Right lobe of liver (tissue), 6 donors: ENCODE results near the gene CALCR. TPM values are rescaled to one million over a fixed set of nuclear protein-coding genes. Genes with fewer than 3 reads are reported as not detected.

ENCODE experiments used
- ATAC-seq, 4 donors: fragments of 200-7000 bp; cut with Tn5 transposase; one replicate each; pipeline ENCODE4 v1.9.1; 2020; ENCODE audit warnings: mild to moderate bottlenecking in 4 of 4, moderate library complexity in 4 of 4
- DNase-seq, 3 donors: peaks; one replicate each; pipeline ENCODE4 v3.0.0-alpha.2; 2020
- H3K27ac ChIP-seq, 3 donors: fragments of 200-600 bp; one replicate each; pipeline ENCODE4 v1.8.0; 2022
- H3K27me3 ChIP-seq, 2 donors: fragments of 200-600 bp; one replicate each; pipeline ENCODE4 v1.8.0; 2022
- H3K36me3 ChIP-seq, 4 donors: fragments of 200-600 bp; sonication (generic) in 1 of 4; one replicate each; pipeline versions ENCODE4 v1.5.1 to v1.8.0; 2017 to 2022; ENCODE audit warnings: control low read depth in 1 of 4
- H3K4me1 ChIP-seq, 4 donors: fragments of 200-600 bp; sonication (generic) in 1 of 4; one replicate each; pipeline versions ENCODE4 v1.5.1 to v1.8.0; 2017 to 2022; ENCODE audit warnings: control low read depth in 1 of 4
- H3K4me3 ChIP-seq, 3 donors: fragments of 200-600 bp; one replicate each; pipeline ENCODE4 v1.8.0; 2022
- H3K9me3 ChIP-seq, 4 donors: fragments of 200-600 bp; sonication (generic) in 1 of 4; one replicate each; pipeline versions ENCODE4 v1.5.1 to v1.8.0; 2017 to 2022; ENCODE audit warnings: control low read depth in 1 of 4
- CTCF ChIP-seq, 4 donors: fragments of 200-600 bp in 3 of 4; fragments of 450-650 bp in 1 of 4; IDR thresholded peaks; one replicate each; pipeline versions ENCODE4 v1.5.1 to v1.8.0; 2016 to 2022; ENCODE audit warnings: antibody characterized with exemption in 4 of 4, mild to moderate bottlenecking in 2 of 4
- POLR2A ChIP-seq: fragments of 450-650 bp; IDR thresholded peaks from one replicate; pipeline ENCODE4 v1.6.1; 2017; ENCODE audit warnings: antibody characterized with exemption, mild to moderate bottlenecking
- WGBS: methylation state at CpG from one replicate; pipeline ENCODE4 v1.1.6; 2018; ENCODE audit warnings: low coverage, low lambda C conversion rate; ENCODE audit not compliant: insufficient coverage; ENCODE audit errors: missing lambda C conversion rate; 5-methylcytosine and 5-hydroxymethylcytosine counted together
- intact Hi-C, 2 donors: fragments of 100-400 bp; cut with DNase I; formaldehyde crosslinking; loops; one replicate each; pipeline versions ENCODE4 v1.11.2 to v1.14.1; 2022
- total RNA-seq, 6 experiments: library from RNA; depleted of rRNA in 2 of 6; stranded (reverse); fragments of >200 nt in 2 of 6; fragmentation: NEBNext Ultra II Directional in 3 of 6; extraction: Animal tissue kit (Norgen Biotek cat#: 25700) in 3 of 6; gene quantifications; one replicate each; pipeline versions ENCODE4 v1.1.0 to v1.2.4, GENCODE V29; 2016 to 2023
- donor health status: DM: no; HTN: yes; CAD: no.
- donor health status: DM: no; HTN: no; CAD: no.
- donor health status: DM: no; HTN: no; CAD: no.
- donor health status: DM: no; HTN: yes; CAD: no.
- donor health status: DM: no; HTN: yes; CAD: no.

CALCR gene
- total RNA-seq, 6 experiments from 2014 or later: not detected

DNA sequence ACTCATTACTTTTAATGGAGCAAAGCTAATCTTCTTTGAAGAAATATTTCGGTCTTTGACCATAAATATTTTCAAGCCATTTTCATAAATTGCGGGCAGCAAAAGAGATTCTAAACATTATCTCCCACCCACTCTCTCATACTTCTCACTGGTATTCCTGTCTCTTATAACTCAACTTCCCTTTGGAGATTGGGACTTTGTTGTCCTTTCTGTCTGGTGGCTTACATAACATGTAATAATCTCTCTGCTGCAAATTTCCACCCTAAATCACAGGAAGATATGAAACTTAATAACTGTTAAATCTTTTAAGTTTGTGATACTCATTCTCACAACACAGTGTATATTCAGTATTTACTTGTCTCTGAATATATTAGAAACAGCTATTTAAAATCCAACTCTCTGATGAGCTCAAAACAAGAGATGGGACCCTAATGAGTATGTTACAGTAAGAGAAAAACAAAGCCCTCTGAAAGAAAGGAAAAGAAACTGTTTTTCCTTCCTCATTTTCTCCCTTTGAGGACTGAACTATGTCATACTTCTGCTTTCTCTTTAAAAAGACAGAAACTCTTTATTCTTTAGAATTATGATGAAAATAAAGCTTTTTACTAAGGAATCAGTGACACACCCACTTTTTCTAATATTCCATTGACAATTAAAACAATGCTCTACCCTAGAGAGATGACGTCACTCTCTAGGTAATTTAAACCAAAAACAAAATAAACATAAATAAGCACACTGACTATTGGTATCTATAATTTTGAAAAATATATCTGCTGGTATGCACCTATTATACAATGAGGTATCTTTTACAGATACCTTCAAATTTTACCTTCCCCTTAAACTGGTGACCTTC, 14.7 kb downstream of the CALCR start:
- no peak for TF ChIP-seq POLR2A
- no peak for TF ChIP-seq CTCF (IDR thresholded peaks at IDR 0.05)
- DNase-seq (no peak), ATAC-seq (peak in 2 of 4 donors; percentile 34 to 54)
- Histone ChIP-seq H3K9me3 (no peaks in the 10 kb centered on the region), H3K4me3 (no peak overlapping the region), H3K36me3 (no peaks in the 10 kb centered on the region), H3K27me3 (no peaks in the 10 kb centered on the region), H3K27ac (no peak overlapping the region), H3K4me1 (no peaks in the 10 kb centered on the region)
- intact Hi-C loops: no loop called here
- WGBS: 67% methylated on average over 3 of the region's 3 CpGs

DNA sequence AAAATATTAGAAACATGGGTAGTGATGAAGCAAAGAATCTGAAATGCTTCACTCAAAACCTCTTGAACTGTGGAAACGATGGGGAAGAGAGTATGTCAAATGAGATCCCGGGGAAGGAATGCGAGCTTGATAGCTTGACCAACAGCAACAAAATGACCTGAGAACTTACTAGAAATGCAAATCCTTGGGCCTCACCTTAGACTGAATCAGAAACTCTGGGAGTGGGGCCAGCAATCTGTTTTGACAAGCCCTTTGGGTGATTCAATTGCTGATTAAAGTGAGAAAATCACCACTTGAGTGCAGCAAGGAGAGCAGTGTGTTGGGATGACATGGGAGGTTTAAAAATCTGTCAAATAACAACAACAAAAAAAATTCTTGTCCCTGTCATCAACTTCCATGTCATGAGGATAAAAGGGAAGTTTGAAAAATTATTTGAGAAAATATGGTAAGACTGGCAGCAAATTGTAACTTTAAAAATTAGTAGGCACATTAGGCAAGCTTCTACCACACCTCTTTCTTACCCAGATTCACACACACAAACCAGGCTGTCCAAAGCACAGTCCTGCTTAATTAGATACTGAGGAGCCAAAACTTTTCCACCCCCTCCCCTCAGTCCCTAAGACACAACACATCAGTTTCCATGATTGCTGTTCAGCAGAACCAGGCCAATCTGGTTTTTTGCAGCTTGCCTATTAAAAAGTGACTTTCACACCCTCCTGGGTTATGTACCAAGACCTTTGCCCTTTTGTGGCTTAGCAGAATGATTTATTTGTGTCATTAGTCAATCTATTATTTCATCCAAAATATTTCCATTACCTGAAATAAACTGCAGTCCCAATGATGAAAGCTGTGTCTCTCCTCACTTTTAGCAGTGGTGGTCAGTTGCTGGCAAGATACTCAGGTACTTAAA, 15.6 kb downstream of the CALCR start:
- intact Hi-C loops: no loop called here
- ATAC-seq: peak in 2 of 4 donors; percentile 20 to 48
- H3K27ac ChIP-seq: no peak overlapping the region
- H3K9me3 ChIP-seq: no peaks in the 10 kb centered on the region
- 39% methylated on average over 3 of the region's 3 CpGs for WGBS
- H3K4me3 ChIP-seq: no peak overlapping the region
- DNase-seq: no peak
- H3K27me3 ChIP-seq: no peaks in the 10 kb centered on the region
- TF ChIP-seq CTCF (IDR thresholded peaks at IDR 0.05): no peak
- no peak for TF ChIP-seq POLR2A
- H3K4me1 ChIP-seq: no peaks in the 10 kb centered on the region
- H3K36me3 ChIP-seq: no peaks in the 10 kb centered on the region

DNA sequence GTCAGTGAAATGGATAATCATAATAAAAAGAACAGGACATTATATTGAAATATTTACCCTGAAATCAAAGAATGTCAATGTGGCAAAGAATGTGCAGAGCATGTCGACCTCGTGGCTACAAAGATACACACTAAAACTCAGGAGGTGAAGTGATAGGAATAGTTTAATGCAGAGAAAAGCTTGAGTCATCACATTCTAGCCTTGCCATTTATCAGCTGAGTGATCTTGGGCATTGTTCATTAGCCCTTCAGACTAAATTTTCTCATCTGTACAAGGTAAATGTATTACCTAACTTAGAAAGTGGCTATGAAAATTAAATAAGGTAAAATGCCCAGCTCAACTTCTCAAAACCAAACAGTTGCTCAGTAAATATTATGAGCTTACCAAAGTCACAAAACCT, 22.6 kb downstream of the CALCR start:
- no peaks in the 10 kb centered on the region for H3K27me3 ChIP-seq
- H3K36me3 ChIP-seq: no peaks in the 10 kb centered on the region
- WGBS: 40% methylated on average over 2 of the region's 2 CpGs
- DNase-seq: no peak
- no peak for ATAC-seq
- no peaks in the 10 kb centered on the region for H3K4me1 ChIP-seq
- TF ChIP-seq POLR2A: no peak
- TF ChIP-seq CTCF (IDR thresholded peaks at IDR 0.05): no peak
- H3K9me3 ChIP-seq: no peaks in the 10 kb centered on the region
- H3K27ac ChIP-seq: no peak overlapping the region
- H3K4me3 ChIP-seq: no peak overlapping the region
- intact Hi-C loops: no loop called here

GRCh38 chr7:93551063-93551895, 23.2 kb downstream of the CALCR start:
- TF ChIP-seq POLR2A (no peak), CTCF (IDR thresholded peaks at IDR 0.05) (peak; percentile 30 to 69 (median 50))

More at GRCh38 chr7:93551063-93551895, 23.2 kb downstream of the CALCR start:
- ATAC-seq: peak; percentile 48 to 69 (median 56)
- H3K4me1 ChIP-seq: no peaks in the 10 kb centered on the region
- no peaks in the 10 kb centered on the region for H3K9me3 ChIP-seq
- 14% methylated on average over 6 of the region's 6 CpGs for WGBS
- H3K4me3 ChIP-seq: no peak overlapping the region
- no peak for DNase-seq
- intact Hi-C loops: no loop called here
- no peak overlapping the region for H3K27ac ChIP-seq
- no peaks in the 10 kb centered on the region for H3K27me3 ChIP-seq
- H3K36me3 ChIP-seq: no peaks in the 10 kb centered on the region
